ENCODE data around the gene GLP2R. TPM values are rescaled to one million over a fixed set of nuclear protein-coding genes. Genes with fewer than 3 reads are reported as not detected.

GLP2R gene
- total RNA-seq, 1 experiment from 2014 or later = 0.08 TPM

DNA sequence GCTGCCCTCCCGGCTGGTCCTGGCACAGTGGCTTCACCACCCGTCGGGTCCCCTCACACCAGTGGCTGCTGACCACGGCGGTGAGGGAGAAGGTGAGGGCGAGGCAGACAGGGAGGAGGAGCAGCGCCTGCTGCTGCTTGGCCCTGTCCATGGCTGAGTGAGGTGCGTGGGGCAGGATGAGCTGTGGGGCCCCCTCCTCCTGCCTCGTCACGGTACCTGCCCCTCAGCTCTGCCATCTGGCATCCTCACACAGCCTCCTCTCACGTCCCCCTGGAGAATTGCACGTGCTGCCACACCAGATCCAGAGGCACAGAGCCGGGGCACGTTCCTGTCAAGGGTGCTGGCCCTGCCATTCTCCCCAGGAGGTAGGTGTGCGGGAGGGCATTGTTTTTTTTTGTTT, 3.8 kb upstream of the GLP2R start, which contains the start of gene GSG1L2:
TSS of gene GSG1L2 (minus strand) at position 159 of the 400 bp plus-strand sequence. CDS start at position 151, 8 bp downstream.
- BruUV-seq (replicated peaks) = no TSS peak
- Histone ChIP-seq H3K27me3 (ENCODE audit: control insufficient read depth, insufficient read depth, low read length) (no peaks in the 10 kb centered on the region), H3K4me3 (ENCODE audit: low read depth in 2 of 2, low read length in 2 of 2) (no peak within 1 kb of the TSS), H3K27ac (ENCODE audit: low read length) (no peak within 1 kb of the TSS), H3K4me1 (ENCODE audit: control insufficient read depth, insufficient read depth, low read length) (no peaks in the 10 kb centered on the region), H3K9me3 (ENCODE audit: control insufficient read depth, insufficient read depth, low read depth, low read length) (no peaks in the 10 kb centered on the region), H3K36me3 (ENCODE audit: control insufficient read depth, insufficient read depth, low read length) (no peaks in the 10 kb centered on the region)
- POLR2A ChIA-PET = no interaction called here
- DNase-seq (ENCODE audit: low read depth, low spot score) = no peak
- in situ Hi-C loops (cut with HindIII; ENCODE audit: low pct_unique_long_range_greater_than_20kb, low sequenced_read_pairs) = no loop called here
- no peak for ATAC-seq
- CTCF ChIA-PET = no interaction called here
- intact Hi-C loops (cut with micrococcal nuclease; ENCODE audit: unreplicated experiment) = no loop called here
- TF ChIP-seq, protein P1, sequence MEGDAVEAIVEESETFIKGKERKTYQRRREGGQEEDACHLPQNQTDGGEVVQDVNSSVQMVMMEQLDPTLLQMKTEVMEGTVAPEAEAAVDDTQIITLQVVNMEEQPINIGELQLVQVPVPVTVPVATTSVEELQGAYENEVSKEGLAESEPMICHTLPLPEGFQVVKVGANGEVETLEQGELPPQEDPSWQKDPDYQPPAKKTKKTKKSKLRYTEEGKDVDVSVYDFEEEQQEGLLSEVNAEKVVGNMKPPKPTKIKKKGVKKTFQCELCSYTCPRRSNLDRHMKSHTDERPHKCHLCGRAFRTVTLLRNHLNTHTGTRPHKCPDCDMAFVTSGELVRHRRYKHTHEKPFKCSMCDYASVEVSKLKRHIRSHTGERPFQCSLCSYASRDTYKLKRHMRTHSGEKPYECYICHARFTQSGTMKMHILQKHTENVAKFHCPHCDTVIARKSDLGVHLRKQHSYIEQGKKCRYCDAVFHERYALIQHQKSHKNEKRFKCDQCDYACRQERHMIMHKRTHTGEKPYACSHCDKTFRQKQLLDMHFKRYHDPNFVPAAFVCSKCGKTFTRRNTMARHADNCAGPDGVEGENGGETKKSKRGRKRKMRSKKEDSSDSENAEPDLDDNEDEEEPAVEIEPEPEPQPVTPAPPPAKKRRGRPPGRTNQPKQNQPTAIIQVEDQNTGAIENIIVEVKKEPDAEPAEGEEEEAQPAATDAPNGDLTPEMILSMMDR (IDR thresholded peaks at IDR 0.05) = no peak
- no peak for TF ChIP-seq SIN3A (IDR thresholded peaks at IDR 0.05; ENCODE audit: borderline replicate concordance, insufficient read depth, low read depth, low read length)
- TF ChIP-seq POLR2AphosphoS5 (IDR thresholded peaks at IDR 0.05; ENCODE audit: low read depth, low read length) = no peak
- TF ChIP-seq, protein P2, sequence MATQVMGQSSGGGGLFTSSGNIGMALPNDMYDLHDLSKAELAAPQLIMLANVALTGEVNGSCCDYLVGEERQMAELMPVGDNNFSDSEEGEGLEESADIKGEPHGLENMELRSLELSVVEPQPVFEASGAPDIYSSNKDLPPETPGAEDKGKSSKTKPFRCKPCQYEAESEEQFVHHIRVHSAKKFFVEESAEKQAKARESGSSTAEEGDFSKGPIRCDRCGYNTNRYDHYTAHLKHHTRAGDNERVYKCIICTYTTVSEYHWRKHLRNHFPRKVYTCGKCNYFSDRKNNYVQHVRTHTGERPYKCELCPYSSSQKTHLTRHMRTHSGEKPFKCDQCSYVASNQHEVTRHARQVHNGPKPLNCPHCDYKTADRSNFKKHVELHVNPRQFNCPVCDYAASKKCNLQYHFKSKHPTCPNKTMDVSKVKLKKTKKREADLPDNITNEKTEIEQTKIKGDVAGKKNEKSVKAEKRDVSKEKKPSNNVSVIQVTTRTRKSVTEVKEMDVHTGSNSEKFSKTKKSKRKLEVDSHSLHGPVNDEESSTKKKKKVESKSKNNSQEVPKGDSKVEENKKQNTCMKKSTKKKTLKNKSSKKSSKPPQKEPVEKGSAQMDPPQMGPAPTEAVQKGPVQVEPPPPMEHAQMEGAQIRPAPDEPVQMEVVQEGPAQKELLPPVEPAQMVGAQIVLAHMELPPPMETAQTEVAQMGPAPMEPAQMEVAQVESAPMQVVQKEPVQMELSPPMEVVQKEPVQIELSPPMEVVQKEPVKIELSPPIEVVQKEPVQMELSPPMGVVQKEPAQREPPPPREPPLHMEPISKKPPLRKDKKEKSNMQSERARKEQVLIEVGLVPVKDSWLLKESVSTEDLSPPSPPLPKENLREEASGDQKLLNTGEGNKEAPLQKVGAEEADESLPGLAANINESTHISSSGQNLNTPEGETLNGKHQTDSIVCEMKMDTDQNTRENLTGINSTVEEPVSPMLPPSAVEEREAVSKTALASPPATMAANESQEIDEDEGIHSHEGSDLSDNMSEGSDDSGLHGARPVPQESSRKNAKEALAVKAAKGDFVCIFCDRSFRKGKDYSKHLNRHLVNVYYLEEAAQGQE (IDR thresholded peaks at IDR 0.05; ENCODE audit: insufficient read depth in 1 of 2, low read depth in 2 of 2, low read length in 1 of 2) = no peak
- no peak for TF ChIP-seq TCF7L2 (IDR thresholded peaks at IDR 0.05; ENCODE audit: low read depth, low read length)

DNA sequence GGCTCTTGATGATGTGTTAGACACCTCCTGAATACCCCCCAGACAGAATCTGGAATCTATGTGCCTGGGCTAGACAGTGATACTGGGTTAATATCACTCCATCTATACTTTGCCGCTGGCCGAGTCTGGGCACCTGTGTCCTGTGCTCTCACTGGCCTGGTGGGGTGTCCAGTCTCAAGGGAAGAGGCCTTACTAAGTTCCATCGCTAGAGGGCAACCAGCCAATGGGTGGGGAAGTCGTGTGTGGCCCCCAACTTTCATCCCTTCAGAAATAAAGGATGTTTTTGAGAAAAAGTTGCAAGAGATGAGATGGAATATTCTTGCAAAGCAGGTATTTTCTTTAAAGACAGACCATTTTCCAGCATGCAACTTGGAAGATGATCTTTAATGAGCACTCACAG, 1.6 kb upstream of the GLP2R start:
- H3K36me3 ChIP-seq (ENCODE audit: control insufficient read depth, insufficient read depth, low read length) = no peaks in the 10 kb centered on the region
- no TSS peak for BruUV-seq (replicated peaks)
- H3K4me1 ChIP-seq (ENCODE audit: control insufficient read depth, insufficient read depth, low read length) = no peaks in the 10 kb centered on the region
- POLR2A ChIA-PET = no interaction called here
- in situ Hi-C loops (cut with HindIII; ENCODE audit: low pct_unique_long_range_greater_than_20kb, low sequenced_read_pairs) = no loop called here
- CTCF ChIA-PET = no interaction called here
- no peak for DNase-seq (ENCODE audit: low read depth, low spot score)
- intact Hi-C loops (cut with micrococcal nuclease; ENCODE audit: unreplicated experiment) = no loop called here
- H3K27ac ChIP-seq (ENCODE audit: low read length) = no peak overlapping the region
- no peak overlapping the region for H3K4me3 ChIP-seq (ENCODE audit: low read depth in 2 of 2, low read length in 2 of 2)
- TF ChIP-seq POLR2AphosphoS5 (IDR thresholded peaks at IDR 0.05; ENCODE audit: low read depth, low read length) = no peak
- TF ChIP-seq, protein P1 (IDR thresholded peaks at IDR 0.05) = peak; percentile 39; the same call in 1 of the 2 replicates
- no peaks in the 10 kb centered on the region for H3K9me3 ChIP-seq (ENCODE audit: control insufficient read depth, insufficient read depth, low read depth, low read length)
- no peak for ATAC-seq
- no peaks in the 10 kb centered on the region for H3K27me3 ChIP-seq (ENCODE audit: control insufficient read depth, insufficient read depth, low read length)

Data from Panc1 (cell line).